Transverse colon (tissue), 4 donors: ENCODE results near the gene PRRT4.

Source experiments
- POLR2AphosphoS5 ChIP-seq, 3 donors: sonication (generic); formaldehyde crosslinking; IDR thresholded peaks; one replicate each; pipeline ENCODE4 v1.6.1; 2016; ENCODE audit warnings: antibody characterized with exemption in 3 of 3
- TF ChIP-seq, protein P1 (sequence below), 5 experiments: fragments of 200-600 bp in 3 of 5; fragments of 450-650 bp in 2 of 5; sonication (generic) in 3 of 5; IDR thresholded peaks; 1 replicate in 2 of 5; 2 replicates in 3 of 5; pipeline ENCODE4 v1.5.1; 2016 to 2017; ENCODE audit warnings: antibody characterized with exemption in 5 of 5, inconsistent platforms in 3 of 5, mild to moderate bottlenecking in 2 of 5, moderate library complexity in 1 of 5

- TF ChIP-seq, protein P1, sequence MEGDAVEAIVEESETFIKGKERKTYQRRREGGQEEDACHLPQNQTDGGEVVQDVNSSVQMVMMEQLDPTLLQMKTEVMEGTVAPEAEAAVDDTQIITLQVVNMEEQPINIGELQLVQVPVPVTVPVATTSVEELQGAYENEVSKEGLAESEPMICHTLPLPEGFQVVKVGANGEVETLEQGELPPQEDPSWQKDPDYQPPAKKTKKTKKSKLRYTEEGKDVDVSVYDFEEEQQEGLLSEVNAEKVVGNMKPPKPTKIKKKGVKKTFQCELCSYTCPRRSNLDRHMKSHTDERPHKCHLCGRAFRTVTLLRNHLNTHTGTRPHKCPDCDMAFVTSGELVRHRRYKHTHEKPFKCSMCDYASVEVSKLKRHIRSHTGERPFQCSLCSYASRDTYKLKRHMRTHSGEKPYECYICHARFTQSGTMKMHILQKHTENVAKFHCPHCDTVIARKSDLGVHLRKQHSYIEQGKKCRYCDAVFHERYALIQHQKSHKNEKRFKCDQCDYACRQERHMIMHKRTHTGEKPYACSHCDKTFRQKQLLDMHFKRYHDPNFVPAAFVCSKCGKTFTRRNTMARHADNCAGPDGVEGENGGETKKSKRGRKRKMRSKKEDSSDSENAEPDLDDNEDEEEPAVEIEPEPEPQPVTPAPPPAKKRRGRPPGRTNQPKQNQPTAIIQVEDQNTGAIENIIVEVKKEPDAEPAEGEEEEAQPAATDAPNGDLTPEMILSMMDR (IDR thresholded peaks at IDR 0.05), result no peak
- peak; percentile 69 to 85 (median 82) for TF ChIP-seq POLR2AphosphoS5 (IDR thresholded peaks at IDR 0.05)
Measured at GRCh38 chr7:128343554-128344430, 17.7 kb downstream of the PRRT4 start, which contains the start of gene RBM28.
